HUES48 (cell line): Measurements from ENCODE around the gene NOTCH3.
A peak's percentile ranks its signal among the peaks of the same experiment; 100 is the strongest.

Source experiments
- H3K27ac ChIP-seq: one replicate; pipeline ENCODE4 v1.7.0; 2013; ENCODE audit warnings: low read depth, low read length, inconsistent platforms
- H3K27me3 ChIP-seq: 2 replicates; pipeline ENCODE4 v1.6.1; 2013; ENCODE audit warnings: mild to moderate bottlenecking, low read length; ENCODE audit not compliant: control insufficient read depth, insufficient read depth
- H3K36me3 ChIP-seq: 2 replicates; pipeline ENCODE4 v1.6.1; 2013; ENCODE audit warnings: low read length; ENCODE audit not compliant: control insufficient read depth, insufficient read depth
- H3K4me1 ChIP-seq: 2 replicates; pipeline ENCODE4 v1.6.1; 2013; ENCODE audit warnings: mild to moderate bottlenecking, low read length; ENCODE audit not compliant: control insufficient read depth, insufficient read depth
- H3K4me3 ChIP-seq: 2 replicates; pipeline ENCODE4 v1.5.1; 2013; ENCODE audit warnings: mild to moderate bottlenecking, low read depth, low read length
- H3K9ac ChIP-seq: 2 replicates; pipeline ENCODE4 v1.6.1; 2013; ENCODE audit warnings: mild to moderate bottlenecking, low read depth, low read length, moderate library complexity
- H3K9me3 ChIP-seq: 2 replicates; pipeline ENCODE4 v1.6.1; 2013; ENCODE audit warnings: low read length; ENCODE audit not compliant: control insufficient read depth, insufficient read depth

Gene NOTCH3

DNA sequence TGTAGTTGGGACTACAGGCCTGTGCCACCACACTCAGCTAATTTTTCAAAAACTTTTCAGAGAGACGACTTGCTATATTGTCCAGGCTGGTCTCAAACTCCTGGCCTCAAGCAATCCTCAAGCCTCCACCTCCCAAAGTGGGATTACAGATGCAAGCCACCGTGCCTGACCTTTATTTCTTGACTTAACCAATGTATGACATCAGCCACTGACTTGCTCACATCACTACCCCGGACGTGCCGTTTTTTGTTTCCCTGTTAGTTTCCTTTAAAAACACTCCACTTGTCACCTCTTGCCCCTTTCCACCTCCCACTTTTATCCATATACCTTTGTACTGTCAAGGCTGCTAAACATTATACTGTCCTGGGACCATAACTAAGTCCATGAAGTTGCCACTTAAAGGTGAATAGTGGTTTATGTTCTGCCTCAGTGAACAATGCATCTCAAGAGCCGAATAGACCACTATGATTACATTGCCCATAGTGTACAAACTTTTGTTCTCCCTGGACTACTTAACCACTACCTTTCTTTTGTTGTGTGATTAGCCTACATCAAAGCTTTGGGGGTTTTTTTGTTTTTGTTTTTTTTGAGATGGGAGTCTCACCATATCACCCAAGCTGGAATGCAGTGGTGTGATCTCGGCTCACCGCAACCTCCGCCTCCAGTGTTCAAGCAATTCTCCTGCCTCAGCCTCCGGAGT, 33.8 kb upstream of the NOTCH3 start:
- Histone ChIP-seq H3K4me1 (no peaks in the 10 kb centered on the region), H3K27ac (no peak overlapping the region), H3K4me3 (no peak overlapping the region), H3K9ac (no peak overlapping the region), H3K27me3 (no peaks in the 10 kb centered on the region), H3K9me3 (no peaks in the 10 kb centered on the region), H3K36me3 (peaks cover 46% of the 10 kb centered on the region)

GRCh38 chr19:15231271-15231670, 30.5 kb upstream of the NOTCH3 start:
- Histone ChIP-seq H3K9ac (no peak overlapping the region), H3K4me3 (peak overlapping the region; percentile 72), H3K9me3 (no peaks in the 10 kb centered on the region), H3K27me3 (no peaks in the 10 kb centered on the region), H3K27ac (no peak overlapping the region), H3K4me1 (no peaks in the 10 kb centered on the region), H3K36me3 (peaks cover 26% of the 10 kb centered on the region)

DNA sequence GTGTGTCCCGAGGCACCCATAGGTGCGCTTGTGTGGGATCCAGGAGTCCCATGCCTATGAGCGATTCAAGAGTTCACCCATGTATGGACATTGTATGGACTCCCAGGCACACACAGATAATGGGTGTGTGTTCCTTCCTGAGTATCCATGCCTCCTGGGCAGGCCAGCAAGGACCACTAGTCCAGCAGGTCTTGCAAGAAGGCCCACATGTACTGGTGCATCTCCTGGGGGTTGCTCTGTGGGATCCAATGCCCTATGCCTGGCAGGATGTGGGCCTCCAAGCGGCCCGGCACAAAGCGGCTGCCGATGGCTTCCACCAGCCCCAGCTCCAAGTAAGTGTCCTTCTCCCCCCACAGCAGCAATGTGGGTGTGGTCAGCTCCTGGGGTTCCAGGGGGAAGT, 26.5 kb upstream of the NOTCH3 start:
- H3K4me1 ChIP-seq, result peaks cover 5% of the 10 kb centered on the region; the same call in 1 of the 2 replicates
- peaks cover 17% of the 10 kb centered on the region for H3K36me3 ChIP-seq
- no peak overlapping the region for H3K9ac ChIP-seq

DNA sequence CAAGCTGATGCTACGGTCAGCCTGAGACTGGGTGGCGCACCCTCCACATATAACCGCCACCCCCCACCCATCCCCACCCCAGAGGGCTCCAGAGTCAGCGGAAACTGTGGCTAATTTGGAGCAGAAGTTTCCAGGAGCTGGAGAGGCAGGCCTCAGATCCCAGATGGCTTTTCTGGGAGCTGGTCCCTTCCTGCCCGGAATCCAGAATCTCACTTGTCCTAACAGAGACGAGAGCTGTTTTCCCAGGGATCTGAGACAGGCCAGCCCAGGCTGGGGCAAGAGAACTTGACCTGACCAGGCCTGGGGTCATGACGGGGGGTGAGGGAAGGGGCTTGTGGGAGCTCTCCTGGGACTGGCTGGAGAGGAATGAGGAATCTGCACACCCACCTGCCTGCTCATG, 25.0 kb upstream of the NOTCH3 start:
- Histone ChIP-seq H3K36me3 (peaks cover 16% of the 10 kb centered on the region), H3K27ac (no peak overlapping the region), H3K9ac (no peak overlapping the region), H3K4me3 (no peak overlapping the region), H3K27me3 (no peaks in the 10 kb centered on the region), H3K4me1 (peaks cover 6% of the 10 kb centered on the region; the same call in 1 of the 2 replicates), H3K9me3 (no peaks in the 10 kb centered on the region)

More for the DNA sequence above, 26.5 kb upstream of the NOTCH3 start:
- Histone ChIP-seq H3K9me3 (no peaks in the 10 kb centered on the region), H3K27me3 (no peaks in the 10 kb centered on the region), H3K27ac (no peak overlapping the region), H3K4me3 (no peak overlapping the region)

GRCh38 chr19:15223649-15224361, 23.0 kb upstream of the NOTCH3 start:
- Histone ChIP-seq H3K9ac (no peak overlapping the region), H3K27ac (no peak overlapping the region), H3K36me3 (peaks cover 12% of the 10 kb centered on the region), H3K4me3 (peak overlapping the region; percentile 81), H3K27me3 (no peaks in the 10 kb centered on the region), H3K9me3 (no peaks in the 10 kb centered on the region), H3K4me1 (peaks cover 6% of the 10 kb centered on the region; the same call in 1 of the 2 replicates)

DNA sequence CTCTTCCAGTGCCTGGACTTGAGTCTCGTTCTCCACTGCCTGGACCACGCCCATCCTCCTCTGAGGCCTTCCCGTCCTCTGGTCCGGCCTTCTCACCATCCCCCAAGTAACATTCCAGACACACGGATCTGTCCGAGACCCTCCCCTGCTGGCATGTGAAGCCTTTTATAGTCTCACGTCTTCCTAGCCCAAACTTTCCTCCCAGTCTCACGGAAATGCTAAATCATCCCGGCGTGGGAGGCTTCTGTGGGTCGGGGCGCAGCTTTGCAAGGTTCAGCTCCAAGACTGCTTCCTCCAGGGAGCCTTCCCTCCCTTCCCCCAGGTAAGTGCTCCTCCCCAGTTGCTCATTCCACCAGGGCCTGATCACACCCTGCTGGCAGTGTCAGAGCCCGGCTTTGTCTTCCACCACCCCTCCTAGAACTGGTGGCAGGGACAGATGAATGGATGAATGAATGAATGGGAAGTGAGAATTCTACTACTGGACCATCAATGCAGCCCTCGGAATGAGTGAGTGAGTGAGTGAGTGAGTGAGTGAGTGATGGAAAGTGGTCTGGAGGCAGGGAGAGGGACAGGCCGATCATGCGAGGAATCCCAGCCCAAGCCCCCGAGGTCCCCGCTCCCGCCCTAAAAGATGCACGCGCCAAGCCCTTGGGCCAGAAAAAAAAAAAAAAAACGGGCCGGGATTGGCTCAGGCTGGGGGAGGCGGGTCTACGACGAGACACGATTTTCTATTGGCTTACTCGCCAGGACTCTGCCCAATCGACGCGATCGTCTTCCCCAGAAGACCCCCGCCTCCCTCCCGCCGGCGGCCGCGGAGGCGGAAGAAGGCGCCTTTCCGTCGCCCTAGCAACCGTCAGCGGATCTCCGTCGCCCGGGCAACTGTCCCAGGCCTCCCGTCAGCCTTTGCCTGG, 22.2 kb upstream of the NOTCH3 start:
- Histone ChIP-seq H3K36me3 (peaks cover 12% of the 10 kb centered on the region), H3K9ac (peak overlapping the region; percentile 60), H3K4me3 (peak overlapping the region; percentile 81), H3K9me3 (no peaks in the 10 kb centered on the region), H3K4me1 (peaks cover 6% of the 10 kb centered on the region; the same call in 1 of the 2 replicates), H3K27ac (peak overlapping the region; percentile 94), H3K27me3 (no peaks in the 10 kb centered on the region)

DNA sequence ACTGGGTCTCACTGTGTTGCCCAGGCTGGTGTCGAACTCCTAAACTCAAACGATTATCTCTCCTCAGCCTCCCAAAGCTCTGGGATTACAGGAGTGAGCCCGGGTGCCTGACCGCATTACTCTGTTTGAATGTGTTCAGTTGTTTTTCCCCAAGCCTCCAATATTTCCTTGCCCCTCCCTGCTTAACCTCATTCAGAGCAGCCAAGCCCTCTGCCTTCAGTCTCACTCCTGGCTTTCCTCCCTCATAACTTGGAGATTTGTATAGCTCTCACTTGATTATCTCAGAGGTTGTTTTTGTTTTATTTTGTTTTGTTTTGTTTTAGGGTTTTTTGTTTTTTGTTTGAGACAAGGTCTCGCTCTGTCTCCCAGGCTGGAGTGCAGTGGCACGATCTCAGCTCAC, 20.0 kb upstream of the NOTCH3 start:
- H3K27ac ChIP-seq, result no peak overlapping the region
- H3K4me1 ChIP-seq, result peaks cover 6% of the 10 kb centered on the region; the same call in 1 of the 2 replicates
- no peaks in the 10 kb centered on the region for H3K9me3 ChIP-seq

GRCh38 chr19:15218501-15218900, 17.7 kb upstream of the NOTCH3 start:
- no peaks in the 10 kb centered on the region for H3K36me3 ChIP-seq
- H3K4me1 ChIP-seq, result peaks cover 6% of the 10 kb centered on the region; the same call in 1 of the 2 replicates
- no peaks in the 10 kb centered on the region for H3K9me3 ChIP-seq
- H3K4me3 ChIP-seq, result no peak overlapping the region
- H3K27ac ChIP-seq, result no peak overlapping the region
- H3K9ac ChIP-seq, result no peak overlapping the region
- no peaks in the 10 kb centered on the region for H3K27me3 ChIP-seq

More for the DNA sequence above, 20.0 kb upstream of the NOTCH3 start:
- no peaks in the 10 kb centered on the region for H3K36me3 ChIP-seq
- H3K4me3 ChIP-seq, result no peak overlapping the region
- no peaks in the 10 kb centered on the region for H3K27me3 ChIP-seq
- H3K9ac ChIP-seq, result no peak overlapping the region

- Histone ChIP-seq H3K27ac (no peak overlapping the region), H3K36me3 (no peaks in the 10 kb centered on the region), H3K9ac (no peak overlapping the region), H3K9me3 (no peaks in the 10 kb centered on the region), H3K4me3 (no peak overlapping the region), H3K27me3 (no peaks in the 10 kb centered on the region), H3K4me1 (no peaks in the 10 kb centered on the region)
These were observed 15.6 kb upstream of the NOTCH3 start for GRCh38 chr19:15216363-15216762.

GRCh38 chr19:15213715-15214381, 13.1 kb upstream of the NOTCH3 start:
- no peak overlapping the region for H3K27ac ChIP-seq
- no peak overlapping the region for H3K9ac ChIP-seq
- H3K4me3 ChIP-seq, result no peak overlapping the region
- H3K9me3 ChIP-seq, result no peaks in the 10 kb centered on the region
- no peaks in the 10 kb centered on the region for H3K27me3 ChIP-seq
- H3K4me1 ChIP-seq, result no peaks in the 10 kb centered on the region
- H3K36me3 ChIP-seq, result no peaks in the 10 kb centered on the region
